Neuron (in vitro differentiated cells): Measurements from ENCODE around the gene ARFGAP3.
"Not testable (repeated sequence)": the region's sequence is repeated elsewhere in the genome, so short reads cannot be mapped to it uniquely, and the experiment has no call there.

Source experiments
- H2AFZ ChIP-seq: one replicate; pipeline ENCODE4 v1.6.1; 2013; ENCODE audit warnings: low read depth, mild to moderate bottlenecking, inconsistent platforms, low read length, moderate library complexity
- H3K27me3 ChIP-seq: one replicate; pipeline ENCODE4 v1.6.1; 2013; ENCODE audit warnings: low read length; ENCODE audit not compliant: insufficient read depth
- H3K36me3 ChIP-seq: one replicate; pipeline ENCODE4 v1.6.1; 2013; ENCODE audit warnings: low read length; ENCODE audit not compliant: insufficient read depth
- H3K4me1 ChIP-seq: one replicate; pipeline ENCODE4 v1.6.1; 2013; ENCODE audit warnings: low read length; ENCODE audit not compliant: insufficient read depth
- H3K4me3 ChIP-seq: 2 replicates; pipeline ENCODE4 v1.5.1; 2013; ENCODE audit warnings: mild to moderate bottlenecking, low read length, moderate library complexity
- H3K9me3 ChIP-seq: one replicate; pipeline ENCODE4 v1.6.1; 2013; ENCODE audit warnings: low read length

The ARFGAP3 gene

DNA sequence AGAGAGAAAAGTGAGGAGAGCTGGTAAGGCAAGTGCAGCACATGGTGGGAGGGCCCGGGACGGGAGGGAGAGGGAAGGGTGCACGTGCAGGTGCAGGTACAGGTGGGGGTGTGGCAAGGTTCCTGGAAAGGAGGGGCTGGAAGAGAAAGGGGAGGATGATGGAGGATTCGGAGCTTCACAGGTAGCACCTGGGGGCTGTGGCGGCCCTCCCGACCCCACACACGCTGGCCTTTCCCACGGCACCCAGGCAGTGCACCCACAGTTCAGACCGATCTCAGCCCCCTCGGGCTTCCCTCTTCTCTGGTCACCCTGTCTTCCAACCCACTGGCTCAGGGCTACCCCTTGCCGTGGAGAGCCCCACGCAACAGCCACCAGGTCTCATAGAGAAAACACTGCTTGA lies 69.1 kb downstream of the ARFGAP3 start:
- no peaks in the 10 kb centered on the region for H3K36me3 ChIP-seq
- H3K4me3 ChIP-seq: no peak overlapping the region
- no peaks in the 10 kb centered on the region for H3K9me3 ChIP-seq
- no peaks in the 10 kb centered on the region for H3K4me1 ChIP-seq
- H3K27me3 ChIP-seq: no peaks in the 10 kb centered on the region
- H2AFZ ChIP-seq: no peak overlapping the region

DNA sequence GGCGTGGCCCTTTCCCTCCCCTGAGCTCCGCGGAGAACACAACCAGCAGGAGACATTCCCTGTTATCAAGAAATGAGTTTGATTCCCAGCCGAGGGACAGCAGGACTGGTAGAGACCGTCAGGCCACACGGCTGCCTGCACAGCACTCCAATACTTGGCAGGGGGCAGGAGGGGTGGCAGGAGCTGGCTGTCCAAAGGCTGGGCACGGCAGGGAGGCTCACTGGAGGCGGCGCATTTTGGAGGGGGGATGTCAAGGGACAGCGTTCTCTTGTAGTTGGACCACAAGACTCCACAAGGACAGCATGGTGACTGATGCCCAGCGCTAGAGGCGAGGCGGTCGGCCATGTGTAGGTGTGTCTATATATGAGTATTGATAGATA lies 69.7 kb downstream of the ARFGAP3 start:
- no peaks in the 10 kb centered on the region for H3K9me3 ChIP-seq
- H3K36me3 ChIP-seq: no peaks in the 10 kb centered on the region
- H3K27me3 ChIP-seq: no peaks in the 10 kb centered on the region
- H2AFZ ChIP-seq: no peak overlapping the region
- H3K4me1 ChIP-seq: no peaks in the 10 kb centered on the region
- no peak overlapping the region for H3K4me3 ChIP-seq

DNA sequence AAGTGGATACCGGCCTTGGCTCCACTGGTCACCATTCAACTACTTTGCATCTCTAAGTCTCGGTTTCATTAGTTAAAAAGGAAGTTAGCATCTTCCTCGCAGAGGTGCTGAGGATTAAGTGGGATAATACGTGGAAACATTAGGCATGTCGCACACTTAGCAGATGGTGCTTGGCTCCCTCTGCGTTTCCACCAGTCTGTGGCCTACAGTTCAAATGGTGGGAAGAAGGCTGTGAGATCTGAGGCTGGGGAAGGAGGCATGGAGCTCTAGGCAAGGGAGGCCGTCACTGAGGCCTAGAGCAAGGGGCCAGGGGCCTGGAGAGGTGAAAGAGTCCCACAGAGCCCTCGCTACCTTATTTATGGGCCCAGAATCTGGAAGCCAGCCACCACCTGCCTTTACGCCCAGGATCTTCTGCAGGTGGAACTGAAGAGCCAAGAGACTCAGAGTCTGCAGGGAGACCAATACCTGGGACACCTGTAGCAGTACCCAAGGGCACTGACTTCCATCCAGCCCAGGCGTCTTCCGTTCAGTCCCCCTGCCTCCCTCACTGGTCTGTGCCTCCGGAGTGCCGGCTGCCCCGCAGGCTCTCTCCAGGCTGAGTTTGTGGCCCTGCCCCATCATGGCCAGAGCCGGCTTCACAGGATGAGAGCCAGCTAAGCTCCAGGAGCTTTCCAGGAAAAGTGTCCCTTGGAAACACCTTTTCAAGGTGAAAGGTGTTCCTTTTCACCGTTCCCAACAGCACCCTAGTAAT lies 70.3 kb downstream of the ARFGAP3 start:
- no peaks in the 10 kb centered on the region for H3K9me3 ChIP-seq
- H3K4me3 ChIP-seq: no peak overlapping the region
- H3K4me1 ChIP-seq: no peaks in the 10 kb centered on the region
- no peaks in the 10 kb centered on the region for H3K36me3 ChIP-seq
- no peak overlapping the region for H2AFZ ChIP-seq
- no peaks in the 10 kb centered on the region for H3K27me3 ChIP-seq

DNA sequence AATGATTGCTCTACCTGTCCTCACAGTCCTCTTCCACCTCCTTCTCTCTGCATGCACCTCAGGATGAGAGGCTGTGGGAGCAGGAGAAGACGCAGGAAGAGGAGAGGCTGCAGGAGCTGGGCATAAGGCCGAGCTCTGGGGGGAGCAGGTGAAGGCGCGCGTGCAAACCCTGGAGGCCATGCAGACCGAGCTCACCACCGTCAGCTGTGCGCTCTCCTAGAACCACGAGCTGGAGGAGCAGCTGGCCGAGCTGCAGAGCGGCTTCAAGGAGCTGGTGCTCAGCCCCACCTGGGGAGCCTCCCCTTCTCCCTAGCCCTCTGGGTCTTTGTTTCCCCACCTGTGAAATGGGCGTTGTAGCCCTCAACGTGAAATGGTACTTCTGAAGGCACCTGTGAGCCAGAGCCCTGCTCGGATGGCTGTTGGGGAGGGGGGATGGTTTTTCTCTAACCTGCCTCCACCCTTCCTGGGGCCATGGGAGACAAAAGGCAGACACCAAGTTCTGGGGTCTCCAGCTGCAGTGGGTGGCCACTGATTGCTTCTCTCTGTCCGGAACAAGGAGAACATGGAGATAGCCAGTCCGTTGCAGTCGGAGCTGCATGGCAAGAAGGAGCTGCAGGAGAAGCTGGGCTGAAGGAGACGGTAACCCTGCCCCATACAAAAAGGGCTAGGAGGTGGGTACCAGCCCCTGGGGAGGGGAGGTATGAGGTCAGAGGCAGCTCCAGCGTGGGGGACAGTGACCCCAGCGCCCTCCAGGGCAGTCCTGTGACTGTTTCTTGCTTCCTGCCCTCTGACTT lies 71.2 kb downstream of the ARFGAP3 start:
- Histone ChIP-seq H2AFZ (no peak overlapping the region), H3K36me3 (no peaks in the 10 kb centered on the region), H3K4me1 (no peaks in the 10 kb centered on the region), H3K9me3 (no peaks in the 10 kb centered on the region), H3K4me3 (no peak overlapping the region), H3K27me3 (no peaks in the 10 kb centered on the region)

DNA sequence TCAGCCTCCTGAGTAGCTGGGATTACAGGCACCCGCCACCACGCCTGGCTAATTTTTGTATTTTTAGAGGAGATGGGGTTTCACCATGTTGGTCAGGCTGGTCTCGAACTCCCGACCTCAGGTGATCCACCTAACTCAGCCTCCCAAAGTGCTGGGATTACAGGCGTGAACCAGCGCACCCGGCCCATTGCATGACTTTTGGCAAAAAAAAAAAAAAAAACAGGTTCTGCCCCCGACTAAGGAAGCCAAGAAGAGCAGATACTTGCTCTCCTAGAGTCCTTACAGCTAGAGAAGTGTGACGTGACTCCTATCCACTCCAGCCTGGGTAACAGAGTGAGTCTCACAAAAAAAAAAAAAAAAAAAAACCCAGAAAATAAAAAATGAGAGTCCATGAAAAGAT lies 74.8 kb downstream of the ARFGAP3 start:
- H3K9me3 ChIP-seq, H3K36me3 ChIP-seq, H2AFZ ChIP-seq, H3K4me1 ChIP-seq, H3K27me3 ChIP-seq, H3K4me3 ChIP-seq: not testable (repeated sequence)

DNA sequence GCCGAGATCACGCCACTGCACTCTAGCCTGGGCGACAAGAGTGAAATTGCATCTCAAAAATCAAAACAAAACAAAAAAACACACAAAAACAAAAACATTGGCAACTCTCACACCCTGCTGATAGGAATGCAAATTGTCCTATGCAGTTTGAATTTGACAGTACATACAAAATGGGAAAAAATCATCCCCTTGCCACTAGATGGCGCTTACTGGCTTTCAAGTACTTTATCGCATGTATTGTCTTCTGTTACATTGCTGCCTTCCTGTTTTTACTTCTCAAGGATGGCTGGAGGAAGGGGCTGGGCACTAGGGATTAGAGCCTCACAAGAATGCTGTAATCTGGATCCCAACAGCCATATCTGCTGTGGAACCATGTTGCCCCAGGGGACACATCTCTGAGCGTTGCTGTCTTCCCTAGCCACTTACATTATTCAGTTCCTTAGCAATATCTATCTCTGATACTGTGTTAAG lies 77.0 kb downstream of the ARFGAP3 start:
- no peaks in the 10 kb centered on the region for H3K36me3 ChIP-seq
- H2AFZ ChIP-seq: no peak overlapping the region
- H3K4me3 ChIP-seq: no peak overlapping the region
- H3K27me3 ChIP-seq: no peaks in the 10 kb centered on the region
- H3K4me1 ChIP-seq: peaks cover 2% of the 10 kb centered on the region
- H3K9me3 ChIP-seq: no peaks in the 10 kb centered on the region

GRCh38 chr22:42777126-42777525 lies 79.9 kb downstream of the ARFGAP3 start:
- no peaks in the 10 kb centered on the region for H3K9me3 ChIP-seq
- no peak overlapping the region for H3K4me3 ChIP-seq
- H3K27me3 ChIP-seq: no peaks in the 10 kb centered on the region
- no peak overlapping the region for H2AFZ ChIP-seq
- peaks cover 2% of the 10 kb centered on the region for H3K4me1 ChIP-seq
- H3K36me3 ChIP-seq: no peaks in the 10 kb centered on the region

- no peaks in the 10 kb centered on the region for H3K27me3 ChIP-seq
- H3K36me3 ChIP-seq: no peaks in the 10 kb centered on the region
- no peak overlapping the region for H3K4me3 ChIP-seq
- no peaks in the 10 kb centered on the region for H3K4me1 ChIP-seq
- H2AFZ ChIP-seq: no peak overlapping the region
- H3K9me3 ChIP-seq: no peaks in the 10 kb centered on the region
Observed at GRCh38 chr22:42773167-42773566, 83.9 kb downstream of the ARFGAP3 start.

GRCh38 chr22:42772647-42773046 lies 84.4 kb downstream of the ARFGAP3 start:
- Histone ChIP-seq H3K27me3 (no peaks in the 10 kb centered on the region), H3K4me3 (no peak overlapping the region), H3K9me3 (no peaks in the 10 kb centered on the region), H2AFZ (no peak overlapping the region), H3K4me1 (no peaks in the 10 kb centered on the region), H3K36me3 (no peaks in the 10 kb centered on the region)

DNA sequence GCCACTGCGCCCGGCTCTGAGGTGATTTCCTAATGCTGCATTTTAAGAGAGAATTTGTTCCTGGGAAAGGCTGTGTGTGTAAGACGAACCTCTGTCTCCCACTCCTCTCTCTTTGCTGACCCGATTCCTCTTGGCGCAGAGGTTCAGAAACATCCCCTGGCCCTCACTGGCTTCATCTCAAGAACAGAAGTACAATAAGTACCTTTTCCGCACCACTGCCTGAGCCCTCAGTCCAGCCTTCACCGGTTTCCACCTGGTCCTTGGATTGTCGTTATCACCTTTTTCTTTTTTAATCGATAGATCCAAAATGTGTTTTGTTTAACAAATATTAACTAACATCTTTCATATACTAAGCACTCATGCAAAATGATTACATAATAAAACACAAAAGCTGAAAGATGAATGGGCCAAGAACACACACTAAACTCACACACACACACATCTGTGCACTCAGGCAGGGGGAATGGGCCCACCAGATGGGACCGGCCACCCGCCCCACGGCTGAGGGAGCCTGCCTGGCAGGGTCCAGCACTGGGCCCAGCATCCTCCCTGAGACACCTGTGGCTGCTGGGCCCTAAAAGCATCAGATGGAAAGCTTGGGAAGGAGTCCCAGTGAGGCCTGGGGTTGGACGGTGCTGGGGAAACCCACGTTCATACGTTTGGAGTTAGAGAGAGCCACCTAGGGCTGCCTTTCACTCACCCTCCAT lies 86.0 kb downstream of the ARFGAP3 start:
- no peak overlapping the region for H3K4me3 ChIP-seq
- H2AFZ ChIP-seq: no peak overlapping the region
- no peaks in the 10 kb centered on the region for H3K27me3 ChIP-seq

GRCh38 chr22:42770448-42770726 lies 86.7 kb downstream of the ARFGAP3 start:
- Histone ChIP-seq H3K4me3 (no peak overlapping the region), H3K27me3 (no peaks in the 10 kb centered on the region), H3K4me1 (no peaks in the 10 kb centered on the region), H3K9me3 (no peaks in the 10 kb centered on the region), H2AFZ (no peak overlapping the region), H3K36me3 (no peaks in the 10 kb centered on the region)

More for the DNA sequence above, 86.0 kb downstream of the ARFGAP3 start:
- Histone ChIP-seq H3K36me3 (no peaks in the 10 kb centered on the region), H3K9me3 (no peaks in the 10 kb centered on the region), H3K4me1 (no peaks in the 10 kb centered on the region)

GRCh38 chr22:42769574-42770447 lies 87.3 kb downstream of the ARFGAP3 start:
- Histone ChIP-seq H2AFZ (no peak overlapping the region), H3K4me3 (no peak overlapping the region), H3K36me3 (no peaks in the 10 kb centered on the region), H3K9me3 (no peaks in the 10 kb centered on the region), H3K4me1 (no peaks in the 10 kb centered on the region), H3K27me3 (no peaks in the 10 kb centered on the region)

DNA sequence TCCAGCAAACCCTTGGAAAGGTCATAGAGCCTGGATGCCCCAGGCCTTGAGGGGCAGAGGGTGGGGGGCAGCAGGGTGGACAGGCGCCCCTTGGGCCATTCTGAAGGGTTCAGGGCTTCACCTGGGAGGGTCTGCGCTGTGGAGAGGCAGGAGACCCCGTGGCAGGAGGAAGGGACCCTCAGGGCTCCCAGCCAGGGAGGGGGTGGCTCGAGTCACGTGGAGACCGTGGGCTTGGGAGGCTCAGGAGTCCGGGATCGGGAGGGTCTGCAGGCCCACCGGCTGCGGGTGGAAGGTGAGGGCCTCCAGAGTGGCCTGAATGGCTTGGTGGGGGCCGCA lies 87.9 kb downstream of the ARFGAP3 start:
- Histone ChIP-seq H3K4me3 (no peak overlapping the region), H2AFZ (no peak overlapping the region), H3K4me1 (no peaks in the 10 kb centered on the region), H3K36me3 (no peaks in the 10 kb centered on the region), H3K9me3 (no peaks in the 10 kb centered on the region), H3K27me3 (no peaks in the 10 kb centered on the region)
